ENCODE results near the gene PLEKHH1.

The PLEKHH1 gene

GRCh38 chr14:67510836-67511235 is 22.3 kb upstream of the PLEKHH1 start:
- DNase-seq: no peak

- no peak for DNase-seq
These were observed 20.4 kb upstream of the PLEKHH1 start for GRCh38 chr14:67512463-67513310.

GRCh38 chr14:67513631-67514108 is 19.4 kb upstream of the PLEKHH1 start:
- DNase-seq: no peak

- DNase-seq: no peak
These were observed 18.9 kb upstream of the PLEKHH1 start for GRCh38 chr14:67514203-67514607.

GRCh38 chr14:67514650-67515385 is 18.3 kb upstream of the PLEKHH1 start:
- DNase-seq: peak; percentile 27

GRCh38 chr14:67515386-67516079 is 17.6 kb upstream of the PLEKHH1 start:
- DNase-seq: peak; percentile 28

GRCh38 chr14:67516676-67517075 is 16.4 kb upstream of the PLEKHH1 start:
- no peak for DNase-seq

- DNase-seq: no peak
These were observed 16.0 kb upstream of the PLEKHH1 start for GRCh38 chr14:67517083-67517482.

- no peak for DNase-seq
These were observed 13.7 kb upstream of the PLEKHH1 start for GRCh38 chr14:67519406-67519805.

GRCh38 chr14:67520482-67520881 is 12.6 kb upstream of the PLEKHH1 start:
- no peak for DNase-seq

- no peak for DNase-seq
These were observed 10.8 kb upstream of the PLEKHH1 start for GRCh38 chr14:67522270-67522669.

GRCh38 chr14:67523764-67524633 is 9.1 kb upstream of the PLEKHH1 start:
- DNase-seq: no peak

- no peak for DNase-seq
These were observed 8.5 kb upstream of the PLEKHH1 start for GRCh38 chr14:67524634-67524963.

GRCh38 chr14:67525389-67525788 is 7.7 kb upstream of the PLEKHH1 start:
- no peak for DNase-seq

- no peak for DNase-seq
These were observed 6.9 kb upstream of the PLEKHH1 start for GRCh38 chr14:67526181-67526580.

- peak; percentile 48 for DNase-seq
These were observed 6.2 kb upstream of the PLEKHH1 start for GRCh38 chr14:67526676-67527459.

- DNase-seq: no peak
These were observed 5.3 kb upstream of the PLEKHH1 start for GRCh38 chr14:67527756-67528155.

- no peak for DNase-seq
These were observed 4.8 kb upstream of the PLEKHH1 start for GRCh38 chr14:67528276-67528675.

GRCh38 chr14:67529947-67530935 is 2.8 kb upstream of the PLEKHH1 start:
- no peak for DNase-seq

- DNase-seq: no peak
These were observed 488 bp upstream of the PLEKHH1 start for GRCh38 chr14:67532606-67532997.

GRCh38 chr14:67533754-67534085 is 630 bp downstream of the PLEKHH1 start:
- DNase-seq: no peak

Data from activated CD4-positive, alpha-beta T cell treated with anti-CD3 and anti-CD28 coated beads, Interleukin-2, amount 50 U/mL, for 16 hours (primary cell).